ENCODE data around the gene SUPV3L1. TPM values are rescaled to one million over a fixed set of nuclear protein-coding genes. Genes with fewer than 3 reads are reported as not detected.
"Not testable (repeated sequence)": the region's sequence is repeated elsewhere in the genome, so short reads cannot be mapped to it uniquely, and the experiment has no call there.

SUPV3L1 gene
- polyA plus RNA-seq (ENCODE audit: insufficient read length in 12 of 12) = 10 to 100 TPM in 11 of 12 donors, not detected in 1; 27.4 to 52.7 (median 32.3) TPM
- long read RNA-seq, donor 1, partial matches to known transcripts = 0 of 1 reads
- long read RNA-seq, donor 1, other reads (novel, unspliced or antisense) = 0 of 1 reads
- long read RNA-seq, donor 2, partial matches to known transcripts = 0 of 6 reads
- long read RNA-seq, donor 2, other reads (novel, unspliced or antisense) = 0 of 6 reads
- long read RNA-seq, donor 3, partial matches to known transcripts = 0 of 2 reads
- long read RNA-seq, donor 3, other reads (novel, unspliced or antisense) = 0 of 2 reads
- long read RNA-seq, donor 4, partial matches to known transcripts = 0 of 2 reads
- long read RNA-seq, donor 4, other reads (novel, unspliced or antisense) = 0 of 2 reads
- long read RNA-seq, donor 5 = 0 reads
- long read RNA-seq, donor 6, partial matches to known transcripts = 0 of 4 reads
- long read RNA-seq, donor 6, other reads (novel, unspliced or antisense) = 0 of 4 reads
- long read RNA-seq, donor 7, partial matches to known transcripts = 0 of 4 reads
- long read RNA-seq, donor 7, other reads (novel, unspliced or antisense) = 0 of 4 reads
- long read RNA-seq, donor 8, partial matches to known transcripts = 0 of 4 reads
- long read RNA-seq, donor 8, other reads (novel, unspliced or antisense) = 0 of 4 reads
- long read RNA-seq, donor 9, partial matches to known transcripts = 0 of 1 reads
- long read RNA-seq, donor 9, other reads (novel, unspliced or antisense) = 0 of 1 reads
- long read RNA-seq, donor 10, partial matches to known transcripts = 0 of 4 reads
- long read RNA-seq, donor 10, other reads (novel, unspliced or antisense) = 0 of 4 reads
- long read RNA-seq, donor 11 = 0 reads

GRCh38 chr10:69179743-69180524 lies at the start of gene SUPV3L1:
TSS of gene SUPV3L1 (plus strand) at chr10:69180234. CDS start at chr10:69180292, 58 bp downstream.
- peak; percentile 94 for DNase-seq

- no peak for DNase-seq
Measured at GRCh38 chr10:69130251-69130650, 49.8 kb upstream of the SUPV3L1 start.

GRCh38 chr10:69139961-69140360 lies 40.1 kb upstream of the SUPV3L1 start:
- no peak for DNase-seq

GRCh38 chr10:69141304-69141703 lies 38.7 kb upstream of the SUPV3L1 start:
- no peak for DNase-seq

- not testable (repeated sequence) for DNase-seq
Measured at GRCh38 chr10:69142074-69142473, 38.0 kb upstream of the SUPV3L1 start.

- DNase-seq = no peak
Measured at GRCh38 chr10:69142983-69143382, 37.1 kb upstream of the SUPV3L1 start.

DNA sequence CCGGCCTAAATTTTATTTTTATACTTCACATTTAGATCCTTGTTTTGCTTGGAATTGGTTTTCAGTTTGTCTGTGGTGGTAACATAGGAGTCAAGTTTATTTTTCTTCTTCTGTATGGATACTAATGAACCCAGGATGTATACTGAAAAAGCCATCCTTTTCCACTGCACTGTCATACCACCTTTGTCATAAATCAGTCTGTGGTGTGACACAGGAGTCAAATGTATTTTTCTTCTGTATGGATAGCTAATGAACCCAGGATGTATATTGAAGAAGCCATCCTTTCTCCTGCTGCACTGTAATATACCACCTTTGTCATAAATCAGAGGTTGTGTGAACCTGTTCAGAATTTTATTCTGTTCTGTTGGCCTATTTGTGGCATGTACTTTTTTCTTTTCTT lies 34.7 kb upstream of the SUPV3L1 start:
- no peak for DNase-seq

GRCh38 chr10:69145864-69146263 lies 34.2 kb upstream of the SUPV3L1 start:
- DNase-seq = no peak

GRCh38 chr10:69146759-69147158 lies 33.3 kb upstream of the SUPV3L1 start:
- no peak for DNase-seq

DNA sequence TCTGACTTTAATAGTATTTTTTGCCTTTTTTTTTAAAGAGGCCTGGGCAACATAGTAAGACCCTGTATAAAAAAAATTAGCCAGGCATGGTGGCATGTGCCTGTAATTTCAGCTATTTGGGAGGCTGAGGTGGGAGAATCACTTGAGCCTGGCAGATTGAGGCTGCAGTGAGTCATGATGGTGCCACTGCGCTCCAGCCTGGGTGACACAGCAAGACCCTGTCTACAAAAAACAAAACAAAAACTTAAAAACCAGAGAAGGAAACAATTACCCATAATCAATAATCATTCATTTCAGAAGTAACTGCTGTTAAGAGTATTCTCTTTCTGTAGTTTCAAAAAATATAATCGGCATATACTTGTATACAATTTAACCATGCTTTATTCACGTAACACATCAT lies 28.1 kb upstream of the SUPV3L1 start:
- no peak for DNase-seq

DNA sequence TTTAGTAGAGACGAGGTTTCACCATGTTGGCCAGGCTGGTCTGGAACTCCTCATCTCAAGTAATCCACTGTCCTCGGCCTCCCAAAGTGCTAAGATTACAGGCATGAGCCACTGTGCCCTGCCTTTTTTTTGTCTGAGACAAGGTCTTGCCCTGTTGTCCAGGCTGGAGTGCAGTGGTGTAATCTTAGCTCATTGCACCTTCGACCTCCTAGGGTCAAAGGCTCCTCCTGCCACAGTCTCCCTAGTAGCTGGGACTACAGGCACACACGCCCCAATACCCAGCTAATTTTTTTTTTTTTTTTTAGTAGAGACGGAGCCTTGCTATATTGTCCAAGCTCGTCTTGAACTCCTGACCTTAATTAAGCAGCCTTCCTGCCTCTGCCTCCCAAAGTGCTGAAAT lies 26.8 kb upstream of the SUPV3L1 start:
- DNase-seq = no peak

- no peak for DNase-seq
Measured at GRCh38 chr10:69160809-69161241, 19.2 kb upstream of the SUPV3L1 start.

GRCh38 chr10:69168493-69168892 lies 11.5 kb upstream of the SUPV3L1 start:
- DNase-seq = no peak

- no peak for DNase-seq
Measured at GRCh38 chr10:69172241-69172982, 7.6 kb upstream of the SUPV3L1 start.

- DNase-seq = not testable (repeated sequence)
Measured at GRCh38 chr10:69175326-69175725, 4.7 kb upstream of the SUPV3L1 start.

DNA sequence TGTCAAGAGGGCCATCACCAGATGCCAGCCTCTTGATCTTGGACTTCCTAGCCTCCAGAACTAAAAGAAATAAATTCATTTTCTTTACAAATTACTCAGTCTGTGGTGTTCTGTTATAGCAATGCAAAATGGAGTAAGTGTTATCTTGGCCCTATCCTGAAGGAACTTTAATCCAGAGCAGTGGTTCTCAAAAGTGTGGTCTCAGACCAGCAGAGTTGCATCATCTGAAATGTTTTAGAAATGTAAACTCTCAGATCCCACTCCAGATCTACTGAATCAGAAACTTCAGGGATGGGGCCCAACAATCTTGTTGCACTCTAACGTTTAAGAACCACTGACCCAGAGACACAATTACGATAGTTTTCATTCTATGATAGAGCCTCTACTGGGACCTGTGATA lies 3.2 kb upstream of the SUPV3L1 start:
- no peak for DNase-seq

GRCh38 chr10:69179089-69179742 lies 818 bp upstream of the SUPV3L1 start:
- DNase-seq = no peak

GRCh38 chr10:69180525-69181204 lies 631 bp downstream of the SUPV3L1 start:
- no peak for DNase-seq

- no peak for DNase-seq
Measured at GRCh38 chr10:69181433-69181832, 1.4 kb downstream of the SUPV3L1 start.

DNA sequence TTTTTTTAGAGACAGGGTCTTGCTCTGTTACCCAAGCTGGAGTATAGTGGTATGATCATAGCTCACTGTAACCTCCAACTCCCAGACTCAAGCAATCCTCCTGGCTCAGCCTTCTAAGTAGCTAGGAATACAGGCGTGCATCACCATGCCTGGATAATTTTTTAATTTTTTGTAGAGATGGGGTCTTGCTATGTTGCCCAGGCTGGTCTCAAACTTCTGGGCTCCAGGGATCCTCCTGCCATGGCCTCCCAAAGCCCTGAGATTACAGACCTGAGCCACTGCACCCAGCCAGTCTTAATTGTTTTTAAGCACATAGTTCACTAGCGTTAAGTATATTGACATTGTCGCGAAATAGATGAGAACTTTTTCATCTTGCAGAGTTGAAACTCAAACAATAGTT lies 2.0 kb downstream of the SUPV3L1 start:
- no peak for DNase-seq

Measured in muscle of arm (tissue), 14 donors.